PC-3 (cell line): ENCODE measurements around the gene CMTM8. TPM values are rescaled to one million over a fixed set of nuclear protein-coding genes. Genes with fewer than 3 reads are reported as not detected.

Experiments used
- ATAC-seq: fragments of 200-7000 bp; cut with Tn5 transposase; 2 replicates; pipeline ENCODE4 v1.9.1; 2020; ENCODE audit warnings: mild to moderate bottlenecking, moderate library complexity
- BruUV-seq: library from RNA; stranded (reverse); fragments of 400-500 nt; replicated peaks from 2 replicates; lab custom pipeline; 2021; lab: Mats Ljungman, UMichigan
- CTCF ChIA-PET: fragments of 300-600 bp; sonication (Branson Sonifier 250); formaldehyde crosslinking; loops from one replicate; lab custom pipeline; 2022; ENCODE audit warnings: antibody characterized with exemption; lab: Charles Lee
- POLR2A ChIA-PET: fragments of 300-600 bp; sonication (Branson Sonifier 250); formaldehyde crosslinking; loops from one replicate; lab custom pipeline; 2022; ENCODE audit warnings: antibody characterized with exemption; ENCODE audit not compliant: unreplicated experiment; lab: Charles Lee
- DNase-seq: peaks from one replicate; pipeline ENCODE4 v3.0.0-alpha.2; 2015
- H2AFZ ChIP-seq: fragments of 300-600 bp; sonication (generic); 2 replicates; pipeline ENCODE4 v1.6.0; 2016; ENCODE audit warnings: antibody characterized with exemption, low read length
- H3F3A ChIP-seq: fragments of 300-600 bp; sonication (generic); one replicate; pipeline ENCODE4 v1.6.0; 2017; ENCODE audit warnings: antibody characterized with exemption, low read length, control low read depth, mild to moderate bottlenecking; ENCODE audit not compliant: unreplicated experiment
- H3K27ac ChIP-seq: fragments of 300-600 bp; sonication (generic); 2 replicates; pipeline ENCODE4 v1.5.1; 2016; ENCODE audit warnings: mild to moderate bottlenecking, low read length
- H3K27me3 ChIP-seq: fragments of 300-600 bp; sonication (generic); 2 replicates; pipeline ENCODE4 v1.6.1; 2016; ENCODE audit warnings: low read length, mixed read lengths
- H3K36me3 ChIP-seq: fragments of 300-600 bp; sonication (generic); 2 replicates; pipeline ENCODE4 v1.6.1; 2016; ENCODE audit warnings: low read depth, mixed run types, low read length, mixed read lengths
- H3K4me1 ChIP-seq: fragments of 300-600 bp; sonication (generic); 2 replicates; pipeline ENCODE4 v1.5.1; 2016; ENCODE audit warnings: low read length; ENCODE audit not compliant: insufficient read depth
- H3K4me2 ChIP-seq: fragments of 300-600 bp; sonication (generic); 2 replicates; pipeline ENCODE4 v1.6.0; 2016; ENCODE audit warnings: low read length
- H3K4me3 ChIP-seq: fragments of 300-600 bp; sonication (generic); 2 replicates; pipeline ENCODE4 v1.5.1; 2016; ENCODE audit warnings: mild to moderate bottlenecking, low read length, mixed read lengths
- H3K79me2 ChIP-seq: fragments of 300-600 bp; sonication (generic); 2 replicates; pipeline ENCODE4 v1.6.1; 2017; ENCODE audit warnings: low read length, mixed read lengths
- H3K9ac ChIP-seq: fragments of 300-600 bp; sonication (generic); 2 replicates; pipeline ENCODE4 v1.6.0; 2016; ENCODE audit warnings: mild to moderate bottlenecking, low read length
- H3K9me2 ChIP-seq: fragments of 300-600 bp; sonication (generic); replicated peaks from 2 replicates; pipeline ENCODE4 v1.6.1; 2016; ENCODE audit warnings: mixed run types, low read length, mixed read lengths
- H3K9me3 ChIP-seq: fragments of 300-600 bp; sonication (generic); 2 replicates; pipeline ENCODE4 v1.6.1; 2016; ENCODE audit warnings: low read length, mixed read lengths
- H4K20me1 ChIP-seq: fragments of 300-600 bp; sonication (generic); 2 replicates; pipeline ENCODE4 v1.6.1; 2016; ENCODE audit warnings: low read length, mixed read lengths
- CTCF ChIP-seq: fragments of 300-600 bp; sonication (generic); conservative IDR thresholded peaks from 2 replicates; pipeline ENCODE4 v1.5.1; 2017; ENCODE audit warnings: antibody characterized with exemption, low read depth, mild to moderate bottlenecking, low read length
- EZH2 ChIP-seq: fragments of 300-600 bp; sonication (generic); IDR thresholded peaks from one replicate; pipeline ENCODE4 v1.6.1; 2017; ENCODE audit warnings: antibody characterized with exemption, mild to moderate bottlenecking, low read length; ENCODE audit not compliant: unreplicated experiment
- EZH2phosphoT487 ChIP-seq: fragments of 300-600 bp; sonication (generic); IDR thresholded peaks from 2 replicates; pipeline ENCODE4 v1.6.1; 2018; ENCODE audit warnings: mild to moderate bottlenecking, antibody characterized with exemption, low read length, borderline replicate concordance
- intact Hi-C: fragments of 100-400 bp; cut with micrococcal nuclease; formaldehyde crosslinking; loops from 2 replicates; pipeline ENCODE4 v1.9.0; 2023
- total RNA-seq: library from RNA; depleted of rRNA; stranded (reverse); fragments of >200 nt; gene quantifications from 2 replicates; pipeline ENCODE4 v1.2.3, GENCODE V29; 2014

CMTM8 gene
- total RNA-seq, 1 experiment from 2014 or later = 5.2 TPM

GRCh38 chr3:32290619-32291018 is 52.1 kb downstream of the CMTM8 start:
- no peak overlapping the region for H3K4me3 ChIP-seq
- H3K79me2 ChIP-seq = no peaks in the 10 kb centered on the region
- no peak overlapping the region for H3K9ac ChIP-seq
- ATAC-seq (no peak), DNase-seq (no peak)
- no peak overlapping the region for H3K4me2 ChIP-seq
- no peaks in the 10 kb centered on the region for H3K4me1 ChIP-seq
- no peak overlapping the region for H2AFZ ChIP-seq
- H3K9me3 ChIP-seq = no peaks in the 10 kb centered on the region
- intact Hi-C loops = no loop called here
- H3F3A ChIP-seq = no peaks in the 10 kb centered on the region
- ChIA-PET CTCF (no interaction called here), POLR2A (no interaction called here)
- BruUV-seq = no TSS peak
- no peaks in the 10 kb centered on the region for H3K27me3 ChIP-seq
- no peaks in the 10 kb centered on the region for H4K20me1 ChIP-seq
- no peak overlapping the region for H3K27ac ChIP-seq
- no peaks in the 10 kb centered on the region for H3K36me3 ChIP-seq
- TF ChIP-seq EZH2phosphoT487 (no peak), CTCF (no peak), EZH2 (no peak)
- H3K9me2 ChIP-seq = no peaks in the 10 kb centered on the region

GRCh38 chr3:32292085-32292796 is 53.8 kb downstream of the CMTM8 start:
- ChIA-PET CTCF (no interaction called here), POLR2A (no interaction called here)
- DNase-seq = peak; percentile 17
- Histone ChIP-seq H3K4me3 (no peak overlapping the region), H3K27ac (no peak overlapping the region), H3K9me2 (no peaks in the 10 kb centered on the region), H3K27me3 (no peaks in the 10 kb centered on the region), H3K4me1 (0 out of 2 replicates have a peak, but pooled peaks cover 2% of the 10 kb centered on the region), H3K4me2 (no peak overlapping the region), H3K9ac (no peak overlapping the region), H4K20me1 (no peaks in the 10 kb centered on the region), H2AFZ (no peak overlapping the region), H3K79me2 (no peaks in the 10 kb centered on the region), H3K9me3 (no peaks in the 10 kb centered on the region), H3K36me3 (no peaks in the 10 kb centered on the region), H3F3A (no peaks in the 10 kb centered on the region)
- intact Hi-C loops = no loop called here
- TF ChIP-seq EZH2phosphoT487 (no peak), EZH2 (no peak), CTCF (no peak)
- ATAC-seq = no peak
- BruUV-seq = no TSS peak

GRCh38 chr3:32293903-32294302 is 55.4 kb downstream of the CMTM8 start:
- no peak overlapping the region for H3K4me2 ChIP-seq
- H3K27ac ChIP-seq = no peak overlapping the region
- POLR2A ChIA-PET = no interaction called here
- no peaks in the 10 kb centered on the region for H3K36me3 ChIP-seq
- no peaks in the 10 kb centered on the region for H4K20me1 ChIP-seq
- no peaks in the 10 kb centered on the region for H3K27me3 ChIP-seq
- no peaks in the 10 kb centered on the region for H3K79me2 ChIP-seq
- no peak overlapping the region for H2AFZ ChIP-seq
- no peak overlapping the region for H3K4me3 ChIP-seq
- no peaks in the 10 kb centered on the region for H3K9me3 ChIP-seq
- H3F3A ChIP-seq = no peaks in the 10 kb centered on the region
- no peak overlapping the region for H3K9ac ChIP-seq
- intact Hi-C loops = no loop called here
- 0 out of 2 replicates have a peak, but pooled peaks cover 2% of the 10 kb centered on the region for H3K4me1 ChIP-seq
- CTCF ChIA-PET = no interaction called here
- no peak for TF ChIP-seq EZH2
- no peak for TF ChIP-seq EZH2phosphoT487
- TF ChIP-seq CTCF = no peak
- no peak for ATAC-seq
- H3K9me2 ChIP-seq = no peaks in the 10 kb centered on the region
- DNase-seq = peak; percentile 10
- BruUV-seq = no TSS peak
